ENCODE results near the gene FBXW7.

FBXW7 gene

GRCh38 chr4:152524427-152524826 is 11.5 kb downstream of the FBXW7 start:
- no peak for TF ChIP-seq CTCF (conservative IDR thresholded peaks at IDR 0.05; ENCODE audit: low read length)
- H3K4me3 ChIP-seq (ENCODE audit: low read length) = no peak overlapping the region
- no peak for DNase-seq (ENCODE audit: low read depth)

GRCh38 chr4:152523731-152524130 is 12.2 kb downstream of the FBXW7 start:
- TF ChIP-seq CTCF (conservative IDR thresholded peaks at IDR 0.05; ENCODE audit: low read length) = no peak
- no peak for DNase-seq (ENCODE audit: low read depth)
- no peak overlapping the region for H3K4me3 ChIP-seq (ENCODE audit: low read length)

- DNase-seq (ENCODE audit: low read depth) = no peak
- no peak for TF ChIP-seq CTCF (conservative IDR thresholded peaks at IDR 0.05; ENCODE audit: low read length)
- no peak overlapping the region for H3K4me3 ChIP-seq (ENCODE audit: low read length)
Measured at GRCh38 chr4:152522754-152523153, 13.1 kb downstream of the FBXW7 start.

GRCh38 chr4:152522245-152522644 is 13.6 kb downstream of the FBXW7 start:
- no peak for DNase-seq (ENCODE audit: low read depth)
- H3K4me3 ChIP-seq (ENCODE audit: low read length) = no peak overlapping the region
- TF ChIP-seq CTCF (conservative IDR thresholded peaks at IDR 0.05; ENCODE audit: low read length) = no peak

GRCh38 chr4:152516156-152516555 is 19.7 kb downstream of the FBXW7 start:
- peak; percentile 36 for DNase-seq (ENCODE audit: low read depth)
- TF ChIP-seq CTCF (conservative IDR thresholded peaks at IDR 0.05; ENCODE audit: low read length) = no peak

GRCh38 chr4:152515678-152516077 is 20.2 kb downstream of the FBXW7 start:
- DNase-seq (ENCODE audit: low read depth) = peak; percentile 77

More at GRCh38 chr4:152516156-152516555, 19.7 kb downstream of the FBXW7 start:
- no peak overlapping the region for H3K4me3 ChIP-seq (ENCODE audit: low read length)

GRCh38 chr4:152514356-152514755 is 21.5 kb downstream of the FBXW7 start:
- no peak for TF ChIP-seq CTCF (conservative IDR thresholded peaks at IDR 0.05; ENCODE audit: low read length)
- no peak for DNase-seq (ENCODE audit: low read depth)
- H3K4me3 ChIP-seq (ENCODE audit: low read length) = no peak overlapping the region

More at GRCh38 chr4:152515678-152516077, 20.2 kb downstream of the FBXW7 start:
- no peak for TF ChIP-seq CTCF (conservative IDR thresholded peaks at IDR 0.05; ENCODE audit: low read length)
- no peak overlapping the region for H3K4me3 ChIP-seq (ENCODE audit: low read length)
